HG03039 (cell line): ENCODE results near the gene SLC25A51.
"Not testable (repeated sequence)": the region's sequence is repeated elsewhere in the genome, so short reads cannot be mapped to it uniquely, and the experiment has no call there.

Experiments
- ATAC-seq: cut with Tn5 transposase; IDR thresholded peaks from one replicate; pipeline ENCODE4 v1.9.1; 2021; ENCODE audit warnings: mild to moderate bottlenecking, moderate library complexity; ENCODE audit not compliant: unreplicated experiment

The SLC25A51 gene

GRCh38 chr9:37920471-37921167 is 16.7 kb upstream of the SLC25A51 start:
- no peak for ATAC-seq

GRCh38 chr9:37919956-37920335 is 16.0 kb upstream of the SLC25A51 start:
- ATAC-seq = no peak

GRCh38 chr9:37919246-37919955 is 15.5 kb upstream of the SLC25A51 start:
- ATAC-seq = no peak

GRCh38 chr9:37918665-37919170 is 14.8 kb upstream of the SLC25A51 start:
- no peak for ATAC-seq

GRCh38 chr9:37917801-37918664 is 14.1 kb upstream of the SLC25A51 start:
- ATAC-seq = no peak

GRCh38 chr9:37917313-37917731 is 13.4 kb upstream of the SLC25A51 start:
- no peak for ATAC-seq

- ATAC-seq = no peak
Measured at GRCh38 chr9:37916471-37917312, 12.8 kb upstream of the SLC25A51 start.

GRCh38 chr9:37915911-37916470 is 12.1 kb upstream of the SLC25A51 start:
- ATAC-seq = no peak

- ATAC-seq = no peak
Measured at GRCh38 chr9:37914701-37915358, 10.9 kb upstream of the SLC25A51 start.

- no peak for ATAC-seq
Measured at GRCh38 chr9:37914154-37914551, 10.2 kb upstream of the SLC25A51 start.

- ATAC-seq = peak; percentile 60
Measured at GRCh38 chr9:37913480-37914153, 9.7 kb upstream of the SLC25A51 start.

- no peak for ATAC-seq
Measured at GRCh38 chr9:37911271-37911681, 7.3 kb upstream of the SLC25A51 start.

GRCh38 chr9:37910271-37910670 is 6.3 kb upstream of the SLC25A51 start:
- ATAC-seq = no peak

- ATAC-seq = not testable (repeated sequence)
Measured at GRCh38 chr9:37909836-37910235, 5.9 kb upstream of the SLC25A51 start.

GRCh38 chr9:37909326-37909725 is 5.4 kb upstream of the SLC25A51 start:
- ATAC-seq = no peak

GRCh38 chr9:37908698-37909186 is 4.8 kb upstream of the SLC25A51 start:
- no peak for ATAC-seq

GRCh38 chr9:37908283-37908682 is 4.4 kb upstream of the SLC25A51 start:
- ATAC-seq = no peak

GRCh38 chr9:37906312-37907239 is 2.6 kb upstream of the SLC25A51 start:
- no peak for ATAC-seq
